ENCODE data around the gene BIRC2. TPM values are rescaled to one million over a fixed set of nuclear protein-coding genes. Genes with fewer than 3 reads are reported as not detected.

BIRC2 gene
- total and polyA plus RNA-seq, 2 experiments from 2014 or later = 15.3 to 25.2 TPM

DNA sequence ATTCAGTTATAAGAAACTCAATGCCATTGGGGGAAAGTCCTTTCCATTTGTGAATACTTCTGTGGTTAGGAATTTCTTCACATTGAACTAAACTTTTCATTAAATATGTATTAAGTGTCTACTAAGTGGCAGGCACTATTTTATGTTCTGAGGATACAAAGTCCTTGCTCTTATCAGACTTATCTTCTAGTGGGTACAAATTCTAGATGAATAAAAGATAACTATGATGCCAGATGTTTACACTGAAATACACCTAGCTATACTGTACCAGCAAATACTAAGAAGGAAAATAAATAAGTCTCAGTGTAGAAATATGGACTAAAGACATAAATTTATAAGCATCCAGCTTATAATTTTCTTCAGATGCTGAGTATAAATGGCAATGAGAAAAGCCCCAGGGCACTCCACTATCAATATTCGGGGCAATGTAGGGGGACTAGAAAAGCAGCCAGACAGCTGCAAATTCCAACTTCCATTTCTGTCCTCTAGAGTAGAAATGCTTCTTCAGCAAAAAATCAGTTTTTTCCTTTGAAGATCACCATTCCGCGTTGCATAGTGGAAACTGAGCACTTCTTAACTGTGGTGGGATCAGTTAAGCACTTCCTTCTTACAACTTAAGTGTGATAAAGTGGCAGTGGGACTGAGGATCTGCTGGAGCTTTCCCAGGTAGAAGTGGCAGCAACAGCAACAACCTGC lies 41.5 kb upstream of the BIRC2 start:
- H3K4me1 ChIP-seq (ENCODE audit: insufficient read depth) = peaks cover 11% of the 10 kb centered on the region
- H3K79me2 ChIP-seq (replicated peaks; ENCODE audit: insufficient read depth) = no peaks in the 10 kb centered on the region
- H3K4me2 ChIP-seq = no peak overlapping the region
- H3K27me3 ChIP-seq (ENCODE audit: insufficient read depth) = no peaks in the 10 kb centered on the region
- no peaks in the 10 kb centered on the region for H3F3A ChIP-seq (replicated peaks; ENCODE audit: low read depth)
- H4K20me1 ChIP-seq (replicated peaks; ENCODE audit: insufficient read depth) = no peaks in the 10 kb centered on the region
- Mint-ChIP-seq H3K4me3 (no peak overlapping the region), H3K36me3 (ENCODE audit: low read depth) (peaks cover 16% of the 10 kb centered on the region), H3K4me1 (peaks cover 12% of the 10 kb centered on the region), H3K27me3 (ENCODE audit: insufficient read depth, low read depth, poor library complexity) (peaks cover 3% of the 10 kb centered on the region), H3K27ac (no peak overlapping the region), H3K9me3 (peaks cover 24% of the 10 kb centered on the region)
- ATAC-seq = no peak
- no peak overlapping the region for H3K4me3 ChIP-seq
- H2AFZ ChIP-seq = peak overlapping the region; percentile 18; the same call in 1 of the 2 replicates
- DNase-seq (ENCODE audit: low spot score) = no peak
- H3K9me2 ChIP-seq (ENCODE audit: insufficient read depth) = peaks cover 8% of the 10 kb centered on the region; the same call in 1 of the 2 replicates
- H3K27ac ChIP-seq (ENCODE audit: low read depth) = no peak overlapping the region
- no peak for TF ChIP-seq NANOG (IDR thresholded peaks at IDR 0.05; ENCODE audit: borderline replicate concordance)
- no peak for TF ChIP-seq ZNF114 (CRISPR knock-in tag; IDR thresholded peaks at IDR 0.05)
- no peak for TF ChIP-seq EZH2phosphoT487 (IDR thresholded peaks at IDR 0.05; ENCODE audit: unreplicated experiment)
- TF ChIP-seq, protein P1, sequence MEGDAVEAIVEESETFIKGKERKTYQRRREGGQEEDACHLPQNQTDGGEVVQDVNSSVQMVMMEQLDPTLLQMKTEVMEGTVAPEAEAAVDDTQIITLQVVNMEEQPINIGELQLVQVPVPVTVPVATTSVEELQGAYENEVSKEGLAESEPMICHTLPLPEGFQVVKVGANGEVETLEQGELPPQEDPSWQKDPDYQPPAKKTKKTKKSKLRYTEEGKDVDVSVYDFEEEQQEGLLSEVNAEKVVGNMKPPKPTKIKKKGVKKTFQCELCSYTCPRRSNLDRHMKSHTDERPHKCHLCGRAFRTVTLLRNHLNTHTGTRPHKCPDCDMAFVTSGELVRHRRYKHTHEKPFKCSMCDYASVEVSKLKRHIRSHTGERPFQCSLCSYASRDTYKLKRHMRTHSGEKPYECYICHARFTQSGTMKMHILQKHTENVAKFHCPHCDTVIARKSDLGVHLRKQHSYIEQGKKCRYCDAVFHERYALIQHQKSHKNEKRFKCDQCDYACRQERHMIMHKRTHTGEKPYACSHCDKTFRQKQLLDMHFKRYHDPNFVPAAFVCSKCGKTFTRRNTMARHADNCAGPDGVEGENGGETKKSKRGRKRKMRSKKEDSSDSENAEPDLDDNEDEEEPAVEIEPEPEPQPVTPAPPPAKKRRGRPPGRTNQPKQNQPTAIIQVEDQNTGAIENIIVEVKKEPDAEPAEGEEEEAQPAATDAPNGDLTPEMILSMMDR (conservative IDR thresholded peaks at IDR 0.05; ENCODE audit: low read depth in 2 of 2) = no peak
- TF ChIP-seq, protein P2, sequence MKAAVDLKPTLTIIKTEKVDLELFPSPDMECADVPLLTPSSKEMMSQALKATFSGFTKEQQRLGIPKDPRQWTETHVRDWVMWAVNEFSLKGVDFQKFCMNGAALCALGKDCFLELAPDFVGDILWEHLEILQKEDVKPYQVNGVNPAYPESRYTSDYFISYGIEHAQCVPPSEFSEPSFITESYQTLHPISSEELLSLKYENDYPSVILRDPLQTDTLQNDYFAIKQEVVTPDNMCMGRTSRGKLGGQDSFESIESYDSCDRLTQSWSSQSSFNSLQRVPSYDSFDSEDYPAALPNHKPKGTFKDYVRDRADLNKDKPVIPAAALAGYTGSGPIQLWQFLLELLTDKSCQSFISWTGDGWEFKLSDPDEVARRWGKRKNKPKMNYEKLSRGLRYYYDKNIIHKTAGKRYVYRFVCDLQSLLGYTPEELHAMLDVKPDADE (IDR thresholded peaks at IDR 0.05) = no peak
- TF ChIP-seq POLR2AphosphoS5 (IDR thresholded peaks at IDR 0.05; ENCODE audit: low read depth) = no peak
- TF ChIP-seq, protein P3, sequence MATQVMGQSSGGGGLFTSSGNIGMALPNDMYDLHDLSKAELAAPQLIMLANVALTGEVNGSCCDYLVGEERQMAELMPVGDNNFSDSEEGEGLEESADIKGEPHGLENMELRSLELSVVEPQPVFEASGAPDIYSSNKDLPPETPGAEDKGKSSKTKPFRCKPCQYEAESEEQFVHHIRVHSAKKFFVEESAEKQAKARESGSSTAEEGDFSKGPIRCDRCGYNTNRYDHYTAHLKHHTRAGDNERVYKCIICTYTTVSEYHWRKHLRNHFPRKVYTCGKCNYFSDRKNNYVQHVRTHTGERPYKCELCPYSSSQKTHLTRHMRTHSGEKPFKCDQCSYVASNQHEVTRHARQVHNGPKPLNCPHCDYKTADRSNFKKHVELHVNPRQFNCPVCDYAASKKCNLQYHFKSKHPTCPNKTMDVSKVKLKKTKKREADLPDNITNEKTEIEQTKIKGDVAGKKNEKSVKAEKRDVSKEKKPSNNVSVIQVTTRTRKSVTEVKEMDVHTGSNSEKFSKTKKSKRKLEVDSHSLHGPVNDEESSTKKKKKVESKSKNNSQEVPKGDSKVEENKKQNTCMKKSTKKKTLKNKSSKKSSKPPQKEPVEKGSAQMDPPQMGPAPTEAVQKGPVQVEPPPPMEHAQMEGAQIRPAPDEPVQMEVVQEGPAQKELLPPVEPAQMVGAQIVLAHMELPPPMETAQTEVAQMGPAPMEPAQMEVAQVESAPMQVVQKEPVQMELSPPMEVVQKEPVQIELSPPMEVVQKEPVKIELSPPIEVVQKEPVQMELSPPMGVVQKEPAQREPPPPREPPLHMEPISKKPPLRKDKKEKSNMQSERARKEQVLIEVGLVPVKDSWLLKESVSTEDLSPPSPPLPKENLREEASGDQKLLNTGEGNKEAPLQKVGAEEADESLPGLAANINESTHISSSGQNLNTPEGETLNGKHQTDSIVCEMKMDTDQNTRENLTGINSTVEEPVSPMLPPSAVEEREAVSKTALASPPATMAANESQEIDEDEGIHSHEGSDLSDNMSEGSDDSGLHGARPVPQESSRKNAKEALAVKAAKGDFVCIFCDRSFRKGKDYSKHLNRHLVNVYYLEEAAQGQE (IDR thresholded peaks at IDR 0.05; ENCODE audit: unreplicated experiment) = no peak
- no peak for TF ChIP-seq CREB1 (CRISPR knock-in tag; IDR thresholded peaks at IDR 0.05; ENCODE audit: low read depth)
- TF ChIP-seq JUNB (IDR thresholded peaks at IDR 0.05; ENCODE audit: unreplicated experiment) = no peak
- no peaks in the 10 kb centered on the region; the same call in none of the 2 replicates for H3K36me3 ChIP-seq (ENCODE audit: insufficient read depth)

Measured in GM23338 (cell line).